OCI-M2 (cell line): ENCODE measurements around the gene DNASE1L2.
"Not testable (repeated sequence)": the region's sequence is repeated elsewhere in the genome, so short reads cannot be mapped to it uniquely, and the experiment has no call there.

ENCODE experiments used
- DNase-seq: peaks from one replicate; lab custom pipeline; 2025; ENCODE audit not compliant: unreplicated experiment; lab: John Stamatoyannopoulos, UW

DNASE1L2 gene

GRCh38 chr16:2203119-2203688 is 33.0 kb upstream of the DNASE1L2 start:
- DNase-seq = not testable (repeated sequence)

- DNase-seq = no peak
These were observed 31.7 kb upstream of the DNASE1L2 start for GRCh38 chr16:2204416-2205103.

- DNase-seq = no peak
These were observed 30.9 kb upstream of the DNASE1L2 start, which contains the start of gene MLST8 for GRCh38 chr16:2205104-2205966. Gene MLST8 (plus strand): TSS chr16:2205454. CDS start chr16:2206086, 632 bp downstream.

GRCh38 chr16:2205967-2206313 is 30.3 kb upstream of the DNASE1L2 start:
- DNase-seq = no peak

- no peak for DNase-seq
These were observed 29.8 kb upstream of the DNASE1L2 start for GRCh38 chr16:2206420-2206779.

GRCh38 chr16:2206780-2207433 is 29.3 kb upstream of the DNASE1L2 start:
- no peak for DNase-seq

GRCh38 chr16:2207872-2208271 is 28.4 kb upstream of the DNASE1L2 start:
- DNase-seq = no peak

- no peak for DNase-seq
These were observed 27.9 kb upstream of the DNASE1L2 start for GRCh38 chr16:2208308-2208707.

- DNase-seq = no peak
These were observed 27.5 kb upstream of the DNASE1L2 start for GRCh38 chr16:2208772-2209171.

- DNase-seq = no peak
These were observed 26.8 kb upstream of the DNASE1L2 start for GRCh38 chr16:2209258-2210008.

- no peak for DNase-seq
These were observed 26.3 kb upstream of the DNASE1L2 start for GRCh38 chr16:2210009-2210332.

GRCh38 chr16:2210386-2211365 is 25.6 kb upstream of the DNASE1L2 start, which contains the start of gene BRICD5:
Gene BRICD5 (minus strand): TSS chr16:2210863. CDS start chr16:2210833, 30 bp downstream.
- no peak for DNase-seq

- no peak for DNase-seq
These were observed 24.3 kb upstream of the DNASE1L2 start for GRCh38 chr16:2211923-2212347.

GRCh38 chr16:2212362-2213324 is 23.6 kb upstream of the DNASE1L2 start:
- DNase-seq = no peak

- no peak for DNase-seq
These were observed 22.2 kb upstream of the DNASE1L2 start for GRCh38 chr16:2213817-2214718.

GRCh38 chr16:2214719-2214968 is 21.6 kb upstream of the DNASE1L2 start, which contains the start of gene PGP:
Gene PGP (minus strand): TSS chr16:2214840. CDS start chr16:2214777, 63 bp downstream.
- DNase-seq = no peak

- DNase-seq = no peak
These were observed 19.9 kb upstream of the DNASE1L2 start for GRCh38 chr16:2216330-2216729.
